HG02798 (cell line): Measurements from ENCODE around the gene MAGI1.

Experiments
- ATAC-seq: cut with Tn5 transposase; IDR thresholded peaks from one replicate; pipeline ENCODE4 v1.9.1; 2021; ENCODE audit warnings: mild to moderate bottlenecking; ENCODE audit not compliant: unreplicated experiment, poor library complexity

The MAGI1 gene

GRCh38 chr3:65483011-65483410 lies 555.7 kb downstream of the MAGI1 start:
- ATAC-seq, result no peak

GRCh38 chr3:65481085-65481484 lies 557.6 kb downstream of the MAGI1 start:
- no peak for ATAC-seq

- ATAC-seq, result no peak
Observed at GRCh38 chr3:65479990-65480389, 558.7 kb downstream of the MAGI1 start.

- ATAC-seq, result no peak
Observed at GRCh38 chr3:65478551-65479500, 559.9 kb downstream of the MAGI1 start.

GRCh38 chr3:65473736-65474135 lies 565.0 kb downstream of the MAGI1 start:
- no peak for ATAC-seq

- no peak for ATAC-seq
Observed at GRCh38 chr3:65472501-65472900, 566.2 kb downstream of the MAGI1 start.

- no peak for ATAC-seq
Observed at GRCh38 chr3:65466300-65466988, 572.3 kb downstream of the MAGI1 start.

GRCh38 chr3:65449841-65450428 lies 588.8 kb downstream of the MAGI1 start:
- no peak for ATAC-seq

GRCh38 chr3:65448120-65448519 lies 590.6 kb downstream of the MAGI1 start:
- ATAC-seq, result no peak

- no peak for ATAC-seq
Observed at GRCh38 chr3:65445573-65446169, 593.0 kb downstream of the MAGI1 start.

- ATAC-seq, result no peak
Observed at GRCh38 chr3:65444447-65444815, 594.3 kb downstream of the MAGI1 start.

- ATAC-seq, result no peak
Observed at GRCh38 chr3:65443739-65444446, 594.8 kb downstream of the MAGI1 start.

GRCh38 chr3:65439641-65440284 lies 599.0 kb downstream of the MAGI1 start:
- ATAC-seq, result no peak

- no peak for ATAC-seq
Observed at GRCh38 chr3:65438612-65439011, 600.1 kb downstream of the MAGI1 start.

- ATAC-seq, result no peak
Observed at GRCh38 chr3:65438096-65438495, 600.6 kb downstream of the MAGI1 start.

- no peak for ATAC-seq
Observed at GRCh38 chr3:65436580-65436979, 602.1 kb downstream of the MAGI1 start.

GRCh38 chr3:65433480-65433879 lies 605.2 kb downstream of the MAGI1 start:
- no peak for ATAC-seq

GRCh38 chr3:65432388-65433003 lies 606.2 kb downstream of the MAGI1 start:
- ATAC-seq, result no peak

- no peak for ATAC-seq
Observed at GRCh38 chr3:65425880-65426279, 612.8 kb downstream of the MAGI1 start.
